Measurements from ENCODE around the gene HM13. TPM values are rescaled to one million over a fixed set of nuclear protein-coding genes. Genes with fewer than 3 reads are reported as not detected.
"Not testable (repeated sequence)": the region's sequence is repeated elsewhere in the genome, so short reads cannot be mapped to it uniquely, and the experiment has no call there.

HM13 gene
- total RNA-seq, 1 experiment from 2014 or later = 69.6 TPM

DNA sequence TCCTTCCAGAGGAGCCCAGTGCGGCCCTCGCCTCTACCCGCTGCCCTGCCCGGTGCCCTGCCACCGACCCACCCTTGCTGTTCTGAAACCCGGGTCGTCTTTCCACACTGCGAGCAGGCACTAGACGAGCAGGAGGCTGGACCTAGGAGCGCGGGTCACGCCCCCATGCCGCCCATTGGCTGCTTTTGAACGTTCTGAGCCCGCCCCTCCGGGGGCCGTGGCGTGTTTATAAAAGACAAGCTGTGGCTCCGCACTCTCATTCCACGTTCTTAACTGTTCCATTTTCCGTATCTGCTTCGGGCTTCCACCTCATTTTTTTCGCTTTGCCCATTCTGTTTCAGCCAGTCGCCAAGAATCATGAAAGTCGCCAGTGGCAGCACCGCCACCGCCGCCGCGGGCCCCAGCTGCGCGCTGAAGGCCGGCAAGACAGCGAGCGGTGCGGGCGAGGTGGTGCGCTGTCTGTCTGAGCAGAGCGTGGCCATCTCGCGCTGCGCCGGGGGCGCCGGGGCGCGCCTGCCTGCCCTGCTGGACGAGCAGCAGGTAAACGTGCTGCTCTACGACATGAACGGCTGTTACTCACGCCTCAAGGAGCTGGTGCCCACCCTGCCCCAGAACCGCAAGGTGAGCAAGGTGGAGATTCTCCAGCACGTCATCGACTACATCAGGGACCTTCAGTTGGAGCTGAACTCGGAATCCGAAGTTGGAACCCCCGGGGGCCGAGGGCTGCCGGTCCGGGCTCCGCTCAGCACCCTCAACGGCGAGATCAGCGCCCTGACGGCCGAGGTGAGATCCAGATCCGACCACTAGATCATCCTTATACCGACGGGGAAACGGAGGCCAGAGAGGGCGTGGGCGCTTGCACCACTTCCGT is 91.0 kb downstream of the HM13 start, which contains the start of gene ID1:
TSS of gene ID1 (plus strand) at position 259 of the 871 bp plus-strand sequence. CDS start at position 358, 99 bp downstream.
- H3K79me2 ChIP-seq (ENCODE audit: low read length) = no peaks in the 10 kb centered on the region
- H3K9me3 ChIP-seq (ENCODE audit: low read length) = no peaks in the 10 kb centered on the region
- no peaks in the 10 kb centered on the region for H3K9me2 ChIP-seq (replicated peaks; ENCODE audit: insufficient read depth, low read length)
- peak within 1 kb of the TSS; percentile 99 for H2AFZ ChIP-seq (ENCODE audit: low read length)
- H3K27ac ChIP-seq (ENCODE audit: low read length) = no peak within 1 kb of the TSS
- peaks cover 19% of the 10 kb centered on the region for H3K4me1 ChIP-seq (ENCODE audit: low read length)
- H3K4me3 ChIP-seq (ENCODE audit: low read length) = peak within 1 kb of the TSS; percentile 79
- H3K9ac ChIP-seq (ENCODE audit: low read length) = peak within 1 kb of the TSS; percentile 54
- H3K4me2 ChIP-seq (ENCODE audit: low read depth, low read length, poor library complexity, severe bottlenecking) = peak within 1 kb of the TSS; percentile 98
- H3K27me3 ChIP-seq (ENCODE audit: low read length) = no peaks in the 10 kb centered on the region
- no peaks in the 10 kb centered on the region for H3K36me3 ChIP-seq (ENCODE audit: insufficient read depth, low read length)
- peak; percentile 94 for DNase-seq
- no peaks in the 10 kb centered on the region; the same call in 1 of the 2 replicates for H4K20me1 ChIP-seq (ENCODE audit: insufficient read depth, low read depth, low read length)

DNA sequence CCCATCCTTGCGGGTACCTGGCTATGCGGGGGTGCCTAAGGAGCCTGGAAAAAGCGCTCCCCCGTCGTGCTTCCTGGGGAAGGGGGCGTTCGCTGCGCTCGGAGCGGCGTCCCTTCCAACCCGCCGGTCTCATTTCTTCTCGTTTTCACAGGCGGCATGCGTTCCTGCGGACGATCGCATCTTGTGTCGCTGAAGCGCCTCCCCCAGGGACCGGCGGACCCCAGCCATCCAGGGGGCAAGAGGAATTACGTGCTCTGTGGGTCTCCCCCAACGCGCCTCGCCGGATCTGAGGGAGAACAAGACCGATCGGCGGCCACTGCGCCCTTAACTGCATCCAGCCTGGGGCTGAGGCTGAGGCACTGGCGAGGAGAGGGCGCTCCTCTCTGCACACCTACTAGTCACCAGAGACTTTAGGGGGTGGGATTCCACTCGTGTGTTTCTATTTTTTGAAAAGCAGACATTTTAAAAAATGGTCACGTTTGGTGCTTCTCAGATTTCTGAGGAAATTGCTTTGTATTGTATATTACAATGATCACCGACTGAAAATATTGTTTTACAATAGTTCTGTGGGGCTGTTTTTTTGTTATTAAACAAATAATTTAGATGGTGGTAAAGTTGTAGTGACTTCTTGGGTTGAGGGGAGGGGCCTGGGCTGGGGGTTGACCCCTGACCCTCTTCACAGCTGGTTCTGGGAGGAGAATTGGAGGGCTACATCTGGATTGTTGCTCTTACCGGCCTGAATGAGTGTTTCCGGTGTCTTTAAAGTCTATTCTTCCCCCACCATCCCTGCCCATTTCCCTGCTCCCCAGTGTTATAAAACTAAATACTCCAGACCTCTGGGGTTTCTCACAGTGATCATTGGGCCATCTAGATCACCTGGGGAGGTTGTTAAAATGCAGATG is 91.9 kb downstream of the HM13 start:
- Histone ChIP-seq H3K4me2 (ENCODE audit: low read depth, low read length, poor library complexity, severe bottlenecking) (peak overlapping the region; percentile 98), H3K4me3 (ENCODE audit: low read length) (peak overlapping the region; percentile 79; the same call in 1 of the 2 replicates), H3K79me2 (ENCODE audit: low read length) (no peaks in the 10 kb centered on the region), H3K27ac (ENCODE audit: low read length) (no peak overlapping the region), H3K27me3 (ENCODE audit: low read length) (no peaks in the 10 kb centered on the region), H3K9me3 (ENCODE audit: low read length) (no peaks in the 10 kb centered on the region), H4K20me1 (ENCODE audit: insufficient read depth, low read depth, low read length) (no peaks in the 10 kb centered on the region; the same call in 1 of the 2 replicates), H3K9me2 (replicated peaks; ENCODE audit: insufficient read depth, low read length) (no peaks in the 10 kb centered on the region), H3K36me3 (ENCODE audit: insufficient read depth, low read length) (no peaks in the 10 kb centered on the region), H2AFZ (ENCODE audit: low read length) (no peak overlapping the region), H3K4me1 (ENCODE audit: low read length) (peaks cover 19% of the 10 kb centered on the region), H3K9ac (ENCODE audit: low read length) (no peak overlapping the region)
- DNase-seq = no peak

DNA sequence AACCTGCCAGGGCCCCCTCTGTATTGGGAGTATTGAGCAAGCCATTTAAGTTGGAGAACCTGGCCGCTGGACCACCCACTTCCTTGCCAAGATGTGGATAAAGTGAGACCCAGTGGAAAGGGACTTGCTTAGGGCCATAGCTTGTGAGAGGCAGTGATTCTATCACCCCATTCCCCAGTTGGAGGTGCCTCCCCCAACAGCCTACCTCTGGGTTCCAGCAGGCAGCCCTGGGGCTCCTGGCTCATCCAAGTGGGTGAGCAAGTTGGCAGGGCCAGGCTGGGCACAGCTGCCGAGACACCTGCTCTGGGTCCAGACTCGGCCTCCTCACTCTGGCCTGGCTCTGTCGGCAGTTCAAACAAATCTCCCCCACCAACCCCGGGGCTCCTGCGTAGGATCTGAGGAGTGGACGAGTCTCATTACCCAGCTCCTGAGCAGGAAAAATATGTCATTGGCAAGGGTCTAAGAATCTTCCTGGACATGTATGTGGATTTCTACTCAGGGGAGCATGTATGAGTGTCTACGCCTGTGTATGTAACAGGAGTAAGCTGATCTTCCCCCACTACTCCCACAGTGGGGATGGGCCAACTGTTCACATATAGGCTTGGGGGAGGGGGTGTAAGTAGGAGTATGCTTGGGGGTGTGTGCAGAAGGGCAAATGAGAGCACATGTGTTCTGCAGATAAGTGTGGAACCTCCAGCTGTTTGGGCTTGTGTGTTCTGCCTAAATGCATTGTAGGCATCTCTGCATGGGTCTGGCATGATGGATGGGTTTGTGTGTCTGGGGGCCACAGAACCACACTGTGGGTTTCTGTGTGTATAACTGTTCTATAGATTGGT is 92.8 kb downstream of the HM13 start:
- Histone ChIP-seq H3K79me2 (ENCODE audit: low read length) (no peaks in the 10 kb centered on the region), H3K4me2 (ENCODE audit: low read depth, low read length, poor library complexity, severe bottlenecking) (no peak overlapping the region), H3K4me3 (ENCODE audit: low read length) (no peak overlapping the region), H3K9me3 (ENCODE audit: low read length) (no peaks in the 10 kb centered on the region), H2AFZ (ENCODE audit: low read length) (no peak overlapping the region), H4K20me1 (ENCODE audit: insufficient read depth, low read depth, low read length) (no peaks in the 10 kb centered on the region; the same call in 1 of the 2 replicates), H3K27me3 (ENCODE audit: low read length) (no peaks in the 10 kb centered on the region), H3K9ac (ENCODE audit: low read length) (no peak overlapping the region), H3K36me3 (ENCODE audit: insufficient read depth, low read length) (no peaks in the 10 kb centered on the region), H3K9me2 (replicated peaks; ENCODE audit: insufficient read depth, low read length) (no peaks in the 10 kb centered on the region), H3K4me1 (ENCODE audit: low read length) (peaks cover 19% of the 10 kb centered on the region), H3K27ac (ENCODE audit: low read length) (no peak overlapping the region)
- DNase-seq = no peak

DNA sequence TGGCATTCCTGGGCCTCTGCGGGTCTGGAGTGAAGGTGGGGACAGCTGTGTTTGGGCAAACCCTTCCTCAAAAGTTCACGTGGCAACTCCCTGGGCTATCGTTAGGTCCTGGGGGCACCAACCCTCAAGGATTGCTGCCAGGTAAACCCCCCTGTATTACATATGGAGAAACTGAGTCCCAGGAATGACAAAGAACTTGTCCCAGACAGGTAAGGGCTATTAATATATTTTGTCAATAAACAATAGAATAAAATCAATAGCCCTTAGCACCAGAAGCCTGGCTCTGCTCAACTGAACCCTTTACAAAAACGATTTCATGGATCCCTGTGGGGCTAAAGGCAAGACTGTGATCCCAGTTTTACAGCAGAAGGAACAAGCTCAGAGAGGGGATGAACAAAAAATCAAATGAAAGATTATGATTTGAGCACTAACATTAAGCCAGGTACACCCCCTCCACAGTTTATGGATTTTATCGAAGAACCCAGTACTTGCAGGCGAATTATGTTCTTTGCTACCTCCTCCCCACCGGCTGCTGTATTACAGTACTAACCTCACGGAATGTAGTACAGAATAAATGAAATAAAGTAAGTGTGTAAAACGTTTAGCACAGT is 93.5 kb downstream of the HM13 start:
- H3K79me2 ChIP-seq (ENCODE audit: low read length) = no peaks in the 10 kb centered on the region
- H2AFZ ChIP-seq (ENCODE audit: low read length) = no peak overlapping the region
- no peak overlapping the region for H3K27ac ChIP-seq (ENCODE audit: low read length)
- H3K9ac ChIP-seq (ENCODE audit: low read length) = no peak overlapping the region
- H3K4me3 ChIP-seq (ENCODE audit: low read length) = no peak overlapping the region
- no peak overlapping the region for H3K4me2 ChIP-seq (ENCODE audit: low read depth, low read length, poor library complexity, severe bottlenecking)
- H3K27me3 ChIP-seq (ENCODE audit: low read length) = no peaks in the 10 kb centered on the region
- DNase-seq = no peak
- no peaks in the 10 kb centered on the region; the same call in 1 of the 2 replicates for H4K20me1 ChIP-seq (ENCODE audit: insufficient read depth, low read depth, low read length)
- no peaks in the 10 kb centered on the region for H3K9me2 ChIP-seq (replicated peaks; ENCODE audit: insufficient read depth, low read length)
- H3K36me3 ChIP-seq (ENCODE audit: insufficient read depth, low read length) = no peaks in the 10 kb centered on the region
- H3K4me1 ChIP-seq (ENCODE audit: low read length) = peaks cover 21% of the 10 kb centered on the region
- no peaks in the 10 kb centered on the region for H3K9me3 ChIP-seq (ENCODE audit: low read length)

DNA sequence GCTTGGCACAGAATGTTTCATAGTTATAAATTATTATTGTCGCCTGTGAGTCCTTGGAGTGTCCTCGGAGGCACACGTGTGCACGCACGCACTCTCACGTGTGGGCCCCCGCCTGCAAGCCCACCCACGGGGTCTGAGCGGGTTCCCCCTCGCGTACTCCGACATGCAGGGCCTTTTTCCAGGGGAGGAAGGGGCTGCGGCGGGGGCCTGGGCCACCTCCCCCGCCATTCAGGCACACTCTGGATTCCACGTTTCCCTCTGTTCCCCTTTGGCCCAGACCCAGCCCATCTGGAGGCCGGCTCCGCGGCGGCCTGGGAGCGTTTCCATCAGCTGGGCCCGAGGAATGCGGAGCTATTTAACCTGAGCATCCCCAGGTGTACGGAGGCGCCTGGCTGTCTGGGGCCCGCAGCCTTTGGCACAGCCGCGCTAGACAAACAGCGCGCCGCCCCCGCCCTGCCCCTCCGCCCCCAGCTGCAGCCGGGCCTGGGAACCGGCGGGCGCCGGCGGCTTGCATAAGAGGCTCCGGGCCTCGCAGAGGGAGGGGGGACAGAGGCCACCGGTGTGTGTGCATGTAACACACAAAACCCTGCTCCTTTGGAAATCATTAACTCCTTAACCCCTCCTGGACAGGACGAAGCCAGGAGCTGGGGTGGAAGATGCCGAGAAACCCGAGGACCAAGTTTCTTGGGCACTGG is 94.2 kb downstream of the HM13 start:
- Histone ChIP-seq H2AFZ (ENCODE audit: low read length) (no peak overlapping the region), H3K9me2 (replicated peaks; ENCODE audit: insufficient read depth, low read length) (no peaks in the 10 kb centered on the region), H3K4me3 (ENCODE audit: low read length) (no peak overlapping the region), H3K36me3 (ENCODE audit: insufficient read depth, low read length) (no peaks in the 10 kb centered on the region), H4K20me1 (ENCODE audit: insufficient read depth, low read depth, low read length) (no peaks in the 10 kb centered on the region; the same call in 1 of the 2 replicates), H3K9ac (ENCODE audit: low read length) (no peak overlapping the region), H3K4me2 (ENCODE audit: low read depth, low read length, poor library complexity, severe bottlenecking) (no peak overlapping the region), H3K27me3 (ENCODE audit: low read length) (no peaks in the 10 kb centered on the region), H3K79me2 (ENCODE audit: low read length) (no peaks in the 10 kb centered on the region), H3K27ac (ENCODE audit: low read length) (no peak overlapping the region), H3K4me1 (ENCODE audit: low read length) (peaks cover 21% of the 10 kb centered on the region), H3K9me3 (ENCODE audit: low read length) (no peaks in the 10 kb centered on the region)
- no peak for DNase-seq

DNA sequence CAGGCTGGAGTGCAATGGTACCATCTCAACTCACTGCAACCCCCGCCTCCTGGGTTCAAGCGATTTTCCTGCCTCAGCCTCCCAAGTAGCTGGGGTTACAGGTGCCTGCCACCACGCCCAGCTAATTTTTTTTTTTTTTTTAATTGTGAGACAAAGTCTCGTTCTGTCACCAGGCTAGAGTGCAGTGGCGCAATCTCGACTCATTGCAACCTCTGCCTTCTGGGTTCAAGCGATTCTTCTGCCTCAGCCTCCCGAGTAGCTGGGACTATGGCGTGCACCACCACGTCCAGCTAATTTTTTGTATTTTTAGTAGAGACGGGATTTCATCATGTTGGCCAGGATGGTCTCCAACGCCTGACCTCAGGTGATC is 98.0 kb downstream of the HM13 start:
- not testable (repeated sequence) for H3K27me3 ChIP-seq (ENCODE audit: low read length); H3K36me3 ChIP-seq (ENCODE audit: insufficient read depth, low read length); H4K20me1 ChIP-seq (ENCODE audit: insufficient read depth, low read depth, low read length); H3K9me3 ChIP-seq (ENCODE audit: low read length); H2AFZ ChIP-seq (ENCODE audit: low read length); H3K9me2 ChIP-seq (replicated peaks; ENCODE audit: insufficient read depth, low read length); H3K79me2 ChIP-seq (ENCODE audit: low read length); H3K4me1 ChIP-seq (ENCODE audit: low read length); H3K27ac ChIP-seq (ENCODE audit: low read length); DNase-seq; H3K4me3 ChIP-seq (ENCODE audit: low read length)
- Histone ChIP-seq H3K9ac (ENCODE audit: low read length) (0 out of 2 replicates have a peak overlapping the region, but pooled peaks have one; percentile 5), H3K4me2 (ENCODE audit: low read depth, low read length, poor library complexity, severe bottlenecking) (peak overlapping the region; percentile 22)

DNA sequence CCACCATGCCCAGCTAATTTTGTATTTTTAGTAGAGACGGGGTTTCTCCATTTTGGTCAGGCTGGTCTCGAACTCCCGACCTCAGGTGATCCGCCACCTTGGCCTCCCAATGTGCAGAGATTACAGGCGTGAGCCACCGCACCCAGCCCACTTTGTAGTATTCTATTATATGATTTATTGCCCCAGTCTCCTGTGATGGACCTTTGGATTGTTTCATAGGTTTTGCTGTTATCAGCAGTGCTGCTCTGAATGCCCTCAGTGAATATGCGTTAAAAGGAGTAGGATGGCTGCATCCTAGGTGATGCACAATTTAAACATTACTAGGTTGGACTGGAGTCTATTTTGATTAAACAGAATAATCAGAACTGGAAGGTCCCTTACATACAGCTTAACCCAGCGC is 101.2 kb downstream of the HM13 start:
- no peak overlapping the region for H3K4me3 ChIP-seq (ENCODE audit: low read length)
- no peaks in the 10 kb centered on the region for H3K9me2 ChIP-seq (replicated peaks; ENCODE audit: insufficient read depth, low read length)
- no peak overlapping the region for H3K27ac ChIP-seq (ENCODE audit: low read length)
- no peaks in the 10 kb centered on the region for H3K79me2 ChIP-seq (ENCODE audit: low read length)
- no peak overlapping the region for H3K4me2 ChIP-seq (ENCODE audit: low read depth, low read length, poor library complexity, severe bottlenecking)
- no peak for DNase-seq
- H3K9ac ChIP-seq (ENCODE audit: low read length) = no peak overlapping the region
- H3K36me3 ChIP-seq (ENCODE audit: insufficient read depth, low read length) = no peaks in the 10 kb centered on the region
- no peaks in the 10 kb centered on the region for H3K27me3 ChIP-seq (ENCODE audit: low read length)
- H4K20me1 ChIP-seq (ENCODE audit: insufficient read depth, low read depth, low read length) = no peaks in the 10 kb centered on the region
- H2AFZ ChIP-seq (ENCODE audit: low read length) = no peak overlapping the region
- H3K9me3 ChIP-seq (ENCODE audit: low read length) = no peaks in the 10 kb centered on the region
- peaks cover 3% of the 10 kb centered on the region; the same call in 1 of the 2 replicates for H3K4me1 ChIP-seq (ENCODE audit: low read length)

All from Karpas-422 (cell line).